ENCODE results near the gene CPLX3. TPM values are rescaled to one million over a fixed set of nuclear protein-coding genes. Genes with fewer than 3 reads are reported as not detected.

The CPLX3 gene
- total RNA-seq, 1 experiment from 2014 or later: not detected

- Mint-ChIP-seq H3K4me1 (peaks cover 14 to 17% of the 10 kb centered on the region in 2 experiments), H3K27me3 (ENCODE audit: low read depth) (peaks cover 2% of the 10 kb centered on the region; the same call in 1 of the 2 replicates), H3K36me3 (ENCODE audit: insufficient read depth in 1 of 3, low read depth in 3 of 3) (peaks cover 8 to 24% (median 10%) of the 10 kb centered on the region in 3 experiments), H3K4me3 (peak overlapping the region; percentile 89 to 92), H3K27ac (peak overlapping the region; percentile 15 to 98 (median 79); a peak in 6 of 7 replicates), H3K9me3 (peaks cover 4% of the 10 kb centered on the region in 2 experiments; a peak in 3 of 5 replicates)
- H4K20me1 ChIP-seq (ENCODE audit: control insufficient read depth, insufficient read depth, insufficient read length): no peaks in the 10 kb centered on the region
- no peak overlapping the region for H2BK12ac ChIP-seq (ENCODE audit: insufficient read length, low read depth, low read length)
- H2BK15ac ChIP-seq (ENCODE audit: low read depth, low read length): no peak overlapping the region
- H4K91ac ChIP-seq (ENCODE audit: insufficient read length, low read depth, low read length): no peak overlapping the region
- no peak overlapping the region for H3K23ac ChIP-seq (ENCODE audit: insufficient read length, low read depth, low read length)
- peaks cover 11% of the 10 kb centered on the region; the same call in 1 of the 2 replicates for H3K79me2 ChIP-seq (ENCODE audit: insufficient read depth, low read length)
- no peak overlapping the region for H4K5ac ChIP-seq (ENCODE audit: insufficient read length, low read depth, low read length)
- no peak overlapping the region for H3K27ac ChIP-seq (ENCODE audit: insufficient read length, low read depth, low read length)
- no peaks in the 10 kb centered on the region for H3K9me3 ChIP-seq (ENCODE audit: control insufficient read depth, low read depth, low read length)
- no peak overlapping the region for H3K56ac ChIP-seq (ENCODE audit: insufficient read length, low read depth, low read length)
- H3K4me1 ChIP-seq (ENCODE audit: insufficient read depth, low read length): no peaks in the 10 kb centered on the region
- no peak for TF ChIP-seq CTCF (conservative IDR thresholded peaks at IDR 0.05)
- H3T11ph ChIP-seq (ENCODE audit: low read length): no peak overlapping the region
- H4K8ac ChIP-seq (replicated peaks; ENCODE audit: insufficient read length, low read depth, low read length): no peak overlapping the region
- no peak overlapping the region for H3K14ac ChIP-seq (ENCODE audit: insufficient read depth, low read length)
- no peak overlapping the region for H2BK5ac ChIP-seq (ENCODE audit: insufficient read length, low read length)
- no peak for DNase-seq
- no peak overlapping the region for H3K4ac ChIP-seq (ENCODE audit: low read depth, low read length)
- no peaks in the 10 kb centered on the region for H3K27me3 ChIP-seq (ENCODE audit: insufficient read depth, low read length)
- H2AK5ac ChIP-seq (ENCODE audit: insufficient read length, low read length): no peak overlapping the region
- H2AFZ ChIP-seq (ENCODE audit: low read length): no peak overlapping the region
- peak overlapping the region; percentile 39 for H3K9ac ChIP-seq (ENCODE audit: extremely low read depth, insufficient read length, low read length)
- H3K23me2 ChIP-seq (ENCODE audit: insufficient read length, low read depth, low read length, poor library complexity, severe bottlenecking): peaks cover 12% of the 10 kb centered on the region
- WGBS (ENCODE audit: extremely low coverage, insufficient read length, low lambda C conversion rate): no CpG with 5 or more reads among the region's 11 CpGs
- no peak overlapping the region for H3K18ac ChIP-seq (ENCODE audit: insufficient read length, low read depth, low read length)
- H3K79me1 ChIP-seq (ENCODE audit: insufficient read depth, low read depth, low read length, poor library complexity, severe bottlenecking): peaks cover 2% of the 10 kb centered on the region
- no peak overlapping the region for H2BK120ac ChIP-seq (ENCODE audit: low read depth, low read length, poor library complexity, severe bottlenecking)
- H2BK20ac ChIP-seq (ENCODE audit: low read depth, low read length, poor library complexity, severe bottlenecking): no peak overlapping the region
- peak overlapping the region; percentile 83 for H3K4me2 ChIP-seq (ENCODE audit: insufficient read depth, insufficient read length, low read length)
Measured at GRCh38 chr15:74872702-74873035, 46.2 kb downstream of the CPLX3 start.

Data from H9 (cell line).